NK-92 treated with Interleukin-12 subunit alpha and Interleukin-12 subunit beta, amount 100 ng/mL, for 24 hours (cell line): Measurements from ENCODE around the gene CAPN13.

Source experiments
- DNase-seq: peaks from one replicate; lab custom pipeline; 2025; lab: John Stamatoyannopoulos, UW

CAPN13 gene

GRCh38 chr2:30683236-30683956 is 123.8 kb downstream of the CAPN13 start:
- no peak for DNase-seq

- no peak for DNase-seq
These were observed 126.2 kb downstream of the CAPN13 start for GRCh38 chr2:30681022-30681421.

- no peak for DNase-seq
These were observed 127.1 kb downstream of the CAPN13 start for GRCh38 chr2:30680121-30680520.

GRCh38 chr2:30679426-30680088 is 127.7 kb downstream of the CAPN13 start:
- no peak for DNase-seq

- DNase-seq: no peak
These were observed 128.7 kb downstream of the CAPN13 start for GRCh38 chr2:30678410-30679137.

GRCh38 chr2:30677861-30678385 is 129.3 kb downstream of the CAPN13 start:
- no peak for DNase-seq

- no peak for DNase-seq
These were observed 130.0 kb downstream of the CAPN13 start for GRCh38 chr2:30677231-30677630.

GRCh38 chr2:30675758-30676157 is 131.5 kb downstream of the CAPN13 start:
- no peak for DNase-seq

- DNase-seq: no peak
These were observed 134.1 kb downstream of the CAPN13 start for GRCh38 chr2:30673127-30673526.
